Neural cell (in vitro differentiated cells): ENCODE results near the gene KCND2. TPM values are rescaled to one million over a fixed set of nuclear protein-coding genes. Genes with fewer than 3 reads are reported as not detected.

Source experiments
- H2AFZ ChIP-seq: fragments of 200-600, 300-800 bp; sonication (generic), shearing (Covaris generic); 2 replicates; pipeline ENCODE4 v1.6.0; 2014; ENCODE audit warnings: low read depth, mild to moderate bottlenecking, antibody characterized with exemption, low read length, moderate library complexity
- H3F3A ChIP-seq: fragments of 200-600 bp; shearing (Covaris generic); 2 replicates; pipeline ENCODE4 v1.6.1; 2016; ENCODE audit warnings: mild to moderate bottlenecking, moderate library complexity, mixed read lengths, antibody characterized with exemption, low read length; ENCODE audit not compliant: insufficient read depth, poor library complexity, severe bottlenecking
- H3K27ac ChIP-seq: fragments of 200-600, 300-800 bp; sonication (generic), shearing (Covaris generic); 2 replicates; pipeline ENCODE4 v1.5.1; 2014; ENCODE audit warnings: mild to moderate bottlenecking, low read length, moderate library complexity
- H3K27me3 ChIP-seq: fragments of 300-800, 200-600 bp; sonication (generic), shearing (Covaris generic); 2 replicates; pipeline ENCODE4 v1.6.0; 2014; ENCODE audit warnings: mild to moderate bottlenecking, low read depth, low read length, moderate library complexity; ENCODE audit not compliant: insufficient read depth
- H3K36me3 ChIP-seq: fragments of 300-800, 200-600 bp; sonication (generic), shearing (Covaris generic); 2 replicates; pipeline ENCODE4 v1.5.1; 2014; ENCODE audit warnings: mild to moderate bottlenecking, antibody characterized with exemption, low read length, moderate library complexity; ENCODE audit not compliant: insufficient read depth
- H3K4me2 ChIP-seq: fragments of 300-800, 200-600 bp; sonication (generic), shearing (Covaris generic); 2 replicates; pipeline ENCODE4 v1.6.0; 2014; ENCODE audit warnings: mild to moderate bottlenecking, low read length
- H3K4me3 ChIP-seq: fragments of 300-800, 200-600 bp; sonication (generic), shearing (Covaris generic); 2 replicates; pipeline ENCODE4 v1.5.1; 2014; ENCODE audit warnings: mild to moderate bottlenecking, low read length, moderate library complexity
- H3K79me2 ChIP-seq: fragments of 200-600 bp; shearing (Covaris generic); replicated peaks from 2 replicates; pipeline ENCODE4 v1.6.0; 2014; ENCODE audit warnings: mild to moderate bottlenecking, low read length, moderate library complexity; ENCODE audit not compliant: insufficient read depth
- H3K9ac ChIP-seq: fragments of 300-800, 200-600 bp; sonication (generic), shearing (Covaris generic); 2 replicates; pipeline ENCODE4 v1.6.1; 2016; ENCODE audit warnings: mild to moderate bottlenecking, low read length, mixed read lengths
- H3K9me2 ChIP-seq: fragments of 200-600 bp; shearing (Covaris generic); 2 replicates; pipeline ENCODE4 v1.6.1; 2016; ENCODE audit warnings: mild to moderate bottlenecking, low read length, mixed read lengths; ENCODE audit not compliant: insufficient read depth
- H3K9me3 ChIP-seq: fragments of 200-600, 300-800 bp; sonication (generic), shearing (Covaris generic); 2 replicates; pipeline ENCODE4 v1.6.1; 2016; ENCODE audit warnings: mild to moderate bottlenecking, mixed run types, low read length, moderate library complexity, mixed read lengths
- H4K20me1 ChIP-seq: fragments of 200-600 bp; shearing (Covaris generic); 2 replicates; pipeline ENCODE4 v1.6.1; 2016; ENCODE audit warnings: mild to moderate bottlenecking, mixed run types; ENCODE audit not compliant: insufficient read depth
- EP300 ChIP-seq: fragments of 450-650 bp; conservative IDR thresholded peaks from 2 replicates; pipeline ENCODE4 v1.6.1; 2014; ENCODE audit warnings: antibody characterized with exemption, mild to moderate bottlenecking, moderate library complexity; ENCODE audit not compliant: poor library complexity, severe bottlenecking
- EZH2 ChIP-seq: fragments of 200-600, 300-800 bp; shearing (Covaris generic), sonication (generic); IDR thresholded peaks from 2 replicates; pipeline ENCODE4 v1.6.1; 2014; ENCODE audit warnings: antibody characterized with exemption, low read length, borderline replicate concordance, mild to moderate bottlenecking; ENCODE audit not compliant: insufficient read depth, poor library complexity, severe bottlenecking
- MXI1 ChIP-seq: fragments of 450-650 bp; conservative IDR thresholded peaks from 2 replicates; pipeline ENCODE4 v1.6.1; 2014; ENCODE audit warnings: antibody characterized with exemption, mild to moderate bottlenecking; ENCODE audit not compliant: poor library complexity, severe bottlenecking
- POLR2AphosphoS5 ChIP-seq: IDR thresholded peaks from 2 replicates; pipeline ENCODE4 v1.6.1; 2012
- RAD21 ChIP-seq: fragments of 450-650 bp; conservative IDR thresholded peaks from 2 replicates; pipeline ENCODE4 v1.6.1; 2014; ENCODE audit warnings: antibody characterized with exemption, mild to moderate bottlenecking, moderate library complexity
- SMC3 ChIP-seq: fragments of 450-650 bp; conservative IDR thresholded peaks from 2 replicates; pipeline ENCODE4 v1.6.1; 2014; ENCODE audit warnings: antibody characterized with exemption, mild to moderate bottlenecking, moderate library complexity; ENCODE audit not compliant: poor library complexity
- TAF1 ChIP-seq: IDR thresholded peaks from 2 replicates; pipeline ENCODE4 v1.6.1; 2012; ENCODE audit warnings: low read depth
- polyA plus RNA-seq: library from polyadenylated mRNA; depleted of rRNA; stranded (reverse); fragments of >200 nt; gene quantifications from 2 replicates; pipeline ENCODE4 v1.2.3, GENCODE V29; 2014
- TF ChIP-seq, protein P1 (sequence below): fragments of 450-650 bp; IDR thresholded peaks from 2 replicates; pipeline ENCODE4 v1.5.1; 2014; ENCODE audit warnings: antibody characterized with exemption, mild to moderate bottlenecking, moderate library complexity; ENCODE audit not compliant: poor library complexity, severe bottlenecking
- TF ChIP-seq, protein P2 (sequence below): IDR thresholded peaks from 2 replicates; pipeline ENCODE4 v1.6.1; 2012; ENCODE audit warnings: borderline replicate concordance

The KCND2 gene
- polyA plus RNA-seq, 1 donor from 2014 or later, result 11.0 TPM

DNA sequence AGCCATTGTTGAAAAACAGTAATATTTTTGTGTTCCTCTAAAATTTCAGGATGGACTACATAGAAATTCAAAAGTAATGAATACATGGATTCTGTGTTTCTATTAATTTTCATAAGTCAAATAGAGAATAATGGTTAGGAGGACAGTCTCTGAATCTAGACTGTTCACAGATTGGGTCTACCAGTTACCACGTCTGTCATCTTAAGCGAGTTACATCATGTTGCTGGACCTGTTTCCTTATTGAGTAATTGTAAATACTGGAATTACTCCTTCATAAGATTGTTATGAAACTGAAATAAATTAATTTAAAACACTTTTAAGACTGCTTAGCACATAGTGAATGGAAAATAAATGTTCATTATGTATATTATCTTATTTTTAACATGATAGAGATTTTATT is 172.3 kb downstream of the KCND2 start:
- Histone ChIP-seq H3K79me2 (no peaks in the 10 kb centered on the region), H3K36me3 (no peaks in the 10 kb centered on the region), H3K27ac (no peak overlapping the region), H3K27me3 (no peaks in the 10 kb centered on the region), H4K20me1 (no peaks in the 10 kb centered on the region), H3K9ac (no peak overlapping the region), H3K4me2 (no peak overlapping the region), H3F3A (no peaks in the 10 kb centered on the region), H2AFZ (no peak overlapping the region), H3K4me3 (no peak overlapping the region), H3K9me2 (no peaks in the 10 kb centered on the region), H3K9me3 (no peaks in the 10 kb centered on the region)
- no peak for TF ChIP-seq EP300
- TF ChIP-seq SMC3, result no peak
- no peak for TF ChIP-seq TAF1
- TF ChIP-seq EZH2, result no peak
- no peak for TF ChIP-seq MXI1
- TF ChIP-seq, protein P1, sequence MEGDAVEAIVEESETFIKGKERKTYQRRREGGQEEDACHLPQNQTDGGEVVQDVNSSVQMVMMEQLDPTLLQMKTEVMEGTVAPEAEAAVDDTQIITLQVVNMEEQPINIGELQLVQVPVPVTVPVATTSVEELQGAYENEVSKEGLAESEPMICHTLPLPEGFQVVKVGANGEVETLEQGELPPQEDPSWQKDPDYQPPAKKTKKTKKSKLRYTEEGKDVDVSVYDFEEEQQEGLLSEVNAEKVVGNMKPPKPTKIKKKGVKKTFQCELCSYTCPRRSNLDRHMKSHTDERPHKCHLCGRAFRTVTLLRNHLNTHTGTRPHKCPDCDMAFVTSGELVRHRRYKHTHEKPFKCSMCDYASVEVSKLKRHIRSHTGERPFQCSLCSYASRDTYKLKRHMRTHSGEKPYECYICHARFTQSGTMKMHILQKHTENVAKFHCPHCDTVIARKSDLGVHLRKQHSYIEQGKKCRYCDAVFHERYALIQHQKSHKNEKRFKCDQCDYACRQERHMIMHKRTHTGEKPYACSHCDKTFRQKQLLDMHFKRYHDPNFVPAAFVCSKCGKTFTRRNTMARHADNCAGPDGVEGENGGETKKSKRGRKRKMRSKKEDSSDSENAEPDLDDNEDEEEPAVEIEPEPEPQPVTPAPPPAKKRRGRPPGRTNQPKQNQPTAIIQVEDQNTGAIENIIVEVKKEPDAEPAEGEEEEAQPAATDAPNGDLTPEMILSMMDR, result no peak
- no peak for TF ChIP-seq POLR2AphosphoS5

DNA sequence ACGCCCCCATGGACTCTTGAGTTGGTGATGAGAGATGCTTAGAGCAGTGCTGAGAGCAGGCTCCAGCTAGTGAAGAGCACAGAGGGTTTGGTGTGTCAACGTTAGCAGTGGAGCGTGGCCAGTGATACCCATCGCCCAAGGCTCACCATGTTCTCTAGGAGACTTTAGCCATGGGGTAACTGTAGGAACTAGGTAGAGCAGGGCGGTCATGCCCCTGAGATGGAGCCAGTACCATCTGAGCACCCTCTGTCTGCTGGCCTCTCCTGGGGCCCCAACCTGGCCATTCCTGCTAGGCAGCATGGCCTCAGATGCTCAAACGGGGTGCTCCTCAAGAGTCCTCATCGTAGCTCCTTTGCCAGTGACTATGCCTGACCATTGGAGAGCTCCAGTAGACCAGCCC is 179.7 kb downstream of the KCND2 start:
- no peak overlapping the region for H3K4me3 ChIP-seq

More for the DNA sequence above, 179.7 kb downstream of the KCND2 start:
- H2AFZ ChIP-seq, result no peak overlapping the region
- H3K9ac ChIP-seq, result no peak overlapping the region
- no peaks in the 10 kb centered on the region for H3F3A ChIP-seq
- H3K9me2 ChIP-seq, result no peaks in the 10 kb centered on the region
- H4K20me1 ChIP-seq, result no peaks in the 10 kb centered on the region
- no peaks in the 10 kb centered on the region for H3K79me2 ChIP-seq
- H3K36me3 ChIP-seq, result no peaks in the 10 kb centered on the region
- no peak overlapping the region for H3K4me2 ChIP-seq
- H3K27me3 ChIP-seq, result no peaks in the 10 kb centered on the region
- TF ChIP-seq EZH2, result no peak
- no peak for TF ChIP-seq TAF1
- TF ChIP-seq RAD21, result no peak
- TF ChIP-seq SMC3, result no peak
- TF ChIP-seq, protein P2, sequence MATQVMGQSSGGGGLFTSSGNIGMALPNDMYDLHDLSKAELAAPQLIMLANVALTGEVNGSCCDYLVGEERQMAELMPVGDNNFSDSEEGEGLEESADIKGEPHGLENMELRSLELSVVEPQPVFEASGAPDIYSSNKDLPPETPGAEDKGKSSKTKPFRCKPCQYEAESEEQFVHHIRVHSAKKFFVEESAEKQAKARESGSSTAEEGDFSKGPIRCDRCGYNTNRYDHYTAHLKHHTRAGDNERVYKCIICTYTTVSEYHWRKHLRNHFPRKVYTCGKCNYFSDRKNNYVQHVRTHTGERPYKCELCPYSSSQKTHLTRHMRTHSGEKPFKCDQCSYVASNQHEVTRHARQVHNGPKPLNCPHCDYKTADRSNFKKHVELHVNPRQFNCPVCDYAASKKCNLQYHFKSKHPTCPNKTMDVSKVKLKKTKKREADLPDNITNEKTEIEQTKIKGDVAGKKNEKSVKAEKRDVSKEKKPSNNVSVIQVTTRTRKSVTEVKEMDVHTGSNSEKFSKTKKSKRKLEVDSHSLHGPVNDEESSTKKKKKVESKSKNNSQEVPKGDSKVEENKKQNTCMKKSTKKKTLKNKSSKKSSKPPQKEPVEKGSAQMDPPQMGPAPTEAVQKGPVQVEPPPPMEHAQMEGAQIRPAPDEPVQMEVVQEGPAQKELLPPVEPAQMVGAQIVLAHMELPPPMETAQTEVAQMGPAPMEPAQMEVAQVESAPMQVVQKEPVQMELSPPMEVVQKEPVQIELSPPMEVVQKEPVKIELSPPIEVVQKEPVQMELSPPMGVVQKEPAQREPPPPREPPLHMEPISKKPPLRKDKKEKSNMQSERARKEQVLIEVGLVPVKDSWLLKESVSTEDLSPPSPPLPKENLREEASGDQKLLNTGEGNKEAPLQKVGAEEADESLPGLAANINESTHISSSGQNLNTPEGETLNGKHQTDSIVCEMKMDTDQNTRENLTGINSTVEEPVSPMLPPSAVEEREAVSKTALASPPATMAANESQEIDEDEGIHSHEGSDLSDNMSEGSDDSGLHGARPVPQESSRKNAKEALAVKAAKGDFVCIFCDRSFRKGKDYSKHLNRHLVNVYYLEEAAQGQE, result no peak
- TF ChIP-seq EP300, result no peak
- TF ChIP-seq MXI1, result no peak
- no peak for TF ChIP-seq POLR2AphosphoS5
- TF ChIP-seq, protein P1, result no peak
- H3K27ac ChIP-seq, result no peak overlapping the region
- no peaks in the 10 kb centered on the region for H3K9me3 ChIP-seq
